BLaER1 (cell line): ENCODE measurements around the gene ASPG.

Experiments used
- H3K27ac ChIP-seq: shearing (Covaris generic); formaldehyde crosslinking; 2 replicates; pipeline ENCODE4 v1.8.1; 2022
- H3K27me3 ChIP-seq: shearing (Covaris generic); formaldehyde crosslinking; 2 replicates; pipeline ENCODE4 v1.8.1; 2022
- H3K36me3 ChIP-seq: shearing (Covaris generic); formaldehyde crosslinking; 2 replicates; pipeline ENCODE4 v1.8.1; 2022
- H3K4me1 ChIP-seq: shearing (Covaris generic); formaldehyde crosslinking; 2 replicates; pipeline ENCODE4 v1.8.1; 2022
- H3K4me2 ChIP-seq: shearing (Covaris generic); formaldehyde crosslinking; 2 replicates; pipeline ENCODE4 v1.8.1; 2022
- H3K4me3 ChIP-seq: shearing (Covaris generic); formaldehyde crosslinking; 2 replicates; pipeline ENCODE4 v1.8.1; 2022
- H3K9ac ChIP-seq: shearing (Covaris generic); formaldehyde crosslinking; 2 replicates; pipeline ENCODE4 v1.8.1; 2022
- H3K9me3 ChIP-seq: shearing (Covaris generic); formaldehyde crosslinking; 2 replicates; pipeline ENCODE4 v1.8.1; 2022
- H4K20me1 ChIP-seq: shearing (Covaris generic); formaldehyde crosslinking; 2 replicates; pipeline ENCODE4 v1.8.1; 2022
- Cebpa-rat ChIP-seq: shearing (Covaris generic); IDR thresholded peaks from 2 replicates; pipeline ENCODE4 v1.8.1; 2022

ASPG gene

GRCh38 chr14:104091927-104092771 lies 6.6 kb downstream of the ASPG start:
- Histone ChIP-seq H3K9ac (no peak overlapping the region), H3K27ac (0 out of 2 replicates have a peak overlapping the region, but pooled peaks have one; percentile 9), H3K4me2 (no peak overlapping the region), H3K9me3 (peaks cover 23% of the 10 kb centered on the region), H4K20me1 (no peaks in the 10 kb centered on the region), H3K27me3 (no peaks in the 10 kb centered on the region), H3K4me1 (peaks cover 49% of the 10 kb centered on the region), H3K36me3 (no peaks in the 10 kb centered on the region), H3K4me3 (no peak overlapping the region)
- no peak for TF ChIP-seq Cebpa-rat

- no peak for TF ChIP-seq Cebpa-rat
- no peaks in the 10 kb centered on the region for H4K20me1 ChIP-seq
- peaks cover 23% of the 10 kb centered on the region for H3K9me3 ChIP-seq
- H3K4me1 ChIP-seq = peaks cover 49% of the 10 kb centered on the region
- no peaks in the 10 kb centered on the region for H3K27me3 ChIP-seq
- H3K9ac ChIP-seq = no peak overlapping the region
- H3K36me3 ChIP-seq = no peaks in the 10 kb centered on the region
- no peak overlapping the region for H3K4me2 ChIP-seq
- no peak overlapping the region for H3K4me3 ChIP-seq
- 0 out of 2 replicates have a peak overlapping the region, but pooled peaks have one; percentile 6 for H3K27ac ChIP-seq
Measured at GRCh38 chr14:104092931-104093365, 7.4 kb downstream of the ASPG start.

GRCh38 chr14:104093366-104094055 lies 8.0 kb downstream of the ASPG start:
- H3K27me3 ChIP-seq = no peaks in the 10 kb centered on the region

GRCh38 chr14:104094056-104094708 lies 8.7 kb downstream of the ASPG start:
- no peak overlapping the region for H3K4me3 ChIP-seq
- no peak overlapping the region for H3K4me2 ChIP-seq
- H3K9me3 ChIP-seq = peaks cover 23% of the 10 kb centered on the region
- H3K27me3 ChIP-seq = no peaks in the 10 kb centered on the region
- H3K9ac ChIP-seq = no peak overlapping the region
- no peaks in the 10 kb centered on the region for H4K20me1 ChIP-seq
- H3K4me1 ChIP-seq = peaks cover 53% of the 10 kb centered on the region
- no peak overlapping the region for H3K27ac ChIP-seq
- no peak for TF ChIP-seq Cebpa-rat
- no peaks in the 10 kb centered on the region for H3K36me3 ChIP-seq

More at GRCh38 chr14:104093366-104094055, 8.0 kb downstream of the ASPG start:
- H4K20me1 ChIP-seq = no peaks in the 10 kb centered on the region
- H3K4me1 ChIP-seq = peaks cover 49% of the 10 kb centered on the region
- H3K36me3 ChIP-seq = no peaks in the 10 kb centered on the region
- H3K9me3 ChIP-seq = peaks cover 23% of the 10 kb centered on the region
- no peak for TF ChIP-seq Cebpa-rat
- 0 out of 2 replicates have a peak overlapping the region, but pooled peaks have one; percentile 6 for H3K27ac ChIP-seq
- no peak overlapping the region for H3K4me3 ChIP-seq
- no peak overlapping the region for H3K9ac ChIP-seq
- H3K4me2 ChIP-seq = no peak overlapping the region

DNA sequence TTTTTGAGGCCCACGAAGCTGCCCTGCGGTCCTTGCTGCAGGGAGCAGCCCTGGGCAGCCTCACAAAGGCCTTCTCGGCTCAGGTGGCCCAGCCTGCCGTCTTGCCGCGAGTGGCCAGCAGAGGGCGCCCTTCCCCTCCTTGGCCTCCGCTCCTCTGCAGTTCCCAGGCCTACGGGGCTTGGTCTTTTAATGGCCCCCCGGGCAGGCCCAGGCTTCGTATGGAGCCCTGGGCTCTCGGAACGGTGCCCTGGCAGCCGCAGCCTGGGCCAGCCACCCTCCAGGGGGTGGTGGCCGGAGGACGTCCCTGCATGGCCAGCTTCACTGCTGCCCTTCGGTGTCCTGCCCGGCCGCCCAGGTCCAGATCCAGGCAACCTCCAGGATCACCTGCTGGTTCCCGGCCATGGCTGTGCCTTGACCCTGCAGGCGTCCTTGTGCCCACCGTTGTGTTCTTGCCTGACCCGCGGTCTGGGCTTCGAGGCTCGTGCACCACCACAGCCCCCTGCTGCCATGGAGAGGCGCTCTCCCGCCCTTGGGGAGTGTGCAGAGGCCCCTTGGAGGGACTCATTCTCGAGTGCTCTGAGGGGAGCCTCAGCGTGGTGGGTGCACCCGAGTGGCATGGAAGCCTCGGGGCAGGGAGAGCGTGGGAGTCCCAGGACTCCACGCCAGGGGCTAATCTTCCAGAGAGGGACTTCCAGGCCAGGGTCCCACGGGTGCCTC lies 9.4 kb downstream of the ASPG start:
- TF ChIP-seq Cebpa-rat = no peak
- Histone ChIP-seq H3K27ac (no peak overlapping the region), H3K36me3 (no peaks in the 10 kb centered on the region), H4K20me1 (no peaks in the 10 kb centered on the region), H3K27me3 (no peaks in the 10 kb centered on the region), H3K4me3 (no peak overlapping the region), H3K9ac (no peak overlapping the region), H3K4me1 (peaks cover 59% of the 10 kb centered on the region), H3K4me2 (no peak overlapping the region), H3K9me3 (peaks cover 23% of the 10 kb centered on the region)

GRCh38 chr14:104095426-104096310 lies 10.2 kb downstream of the ASPG start:
- Histone ChIP-seq H3K9ac (no peak overlapping the region), H4K20me1 (no peaks in the 10 kb centered on the region), H3K9me3 (peaks cover 23% of the 10 kb centered on the region), H3K4me3 (no peak overlapping the region), H3K4me2 (peak overlapping the region; percentile 63; the same call in 1 of the 2 replicates), H3K36me3 (no peaks in the 10 kb centered on the region), H3K27ac (peak overlapping the region; percentile 53), H3K4me1 (peaks cover 67% of the 10 kb centered on the region), H3K27me3 (no peaks in the 10 kb centered on the region)
- TF ChIP-seq Cebpa-rat = no peak

- TF ChIP-seq Cebpa-rat = no peak
- Histone ChIP-seq H3K9me3 (peaks cover 23% of the 10 kb centered on the region), H3K36me3 (no peaks in the 10 kb centered on the region), H3K4me3 (no peak overlapping the region), H3K9ac (no peak overlapping the region), H4K20me1 (no peaks in the 10 kb centered on the region), H3K27ac (peak overlapping the region; percentile 53), H3K4me1 (peaks cover 74% of the 10 kb centered on the region), H3K27me3 (no peaks in the 10 kb centered on the region), H3K4me2 (peak overlapping the region; percentile 63)
Measured at GRCh38 chr14:104096318-104096717, 10.8 kb downstream of the ASPG start.

- Histone ChIP-seq H3K27ac (peak overlapping the region; percentile 73), H4K20me1 (no peaks in the 10 kb centered on the region), H3K4me2 (peak overlapping the region; percentile 95), H3K36me3 (no peaks in the 10 kb centered on the region), H3K9ac (no peak overlapping the region), H3K9me3 (peaks cover 23% of the 10 kb centered on the region), H3K4me1 (peaks cover 81% of the 10 kb centered on the region), H3K27me3 (no peaks in the 10 kb centered on the region), H3K4me3 (no peak overlapping the region)
- no peak for TF ChIP-seq Cebpa-rat
Measured at GRCh38 chr14:104096751-104097700, 11.5 kb downstream of the ASPG start.
